ENCODE results near the gene KLHL13.

GRCh38 chrX:117992192-117992723 lies 124.4 kb downstream of the KLHL13 start:
- TF ChIP-seq CTCF (IDR thresholded peaks at IDR 0.05) (no peak), POLR2AphosphoS5 (IDR thresholded peaks at IDR 0.05) (no peak), POLR2A (IDR thresholded peaks at IDR 0.05) (no peak)

Measured in prostate gland (tissue), 2 donors.